ENCODE data around the gene KAZALD1.

Gene KAZALD1

GRCh38 chr10:101035916-101036702, 25.7 kb upstream of the KAZALD1 start:
- no peak for TF ChIP-seq GATA2 (IDR thresholded peaks at IDR 0.05; ENCODE audit: low read depth, low read length)
- no peak for TF ChIP-seq GATA3 (IDR thresholded peaks at IDR 0.05; ENCODE audit: low read depth, low read length)

- TF ChIP-seq GATA3 (IDR thresholded peaks at IDR 0.05; ENCODE audit: low read depth, low read length) (no peak), GATA2 (IDR thresholded peaks at IDR 0.05; ENCODE audit: low read depth, low read length) (no peak)
Observed at GRCh38 chr10:101036726-101037125, 25.1 kb upstream of the KAZALD1 start.

- no peak for TF ChIP-seq GATA2 (IDR thresholded peaks at IDR 0.05; ENCODE audit: low read depth, low read length)
- TF ChIP-seq GATA3 (IDR thresholded peaks at IDR 0.05; ENCODE audit: low read depth, low read length): no peak
Observed at GRCh38 chr10:101038484-101038883, 23.3 kb upstream of the KAZALD1 start.

- TF ChIP-seq GATA2 (IDR thresholded peaks at IDR 0.05; ENCODE audit: low read depth, low read length) (no peak), GATA3 (IDR thresholded peaks at IDR 0.05; ENCODE audit: low read depth, low read length) (no peak)
Observed at GRCh38 chr10:101040061-101040460, 21.7 kb upstream of the KAZALD1 start.

- no peak for TF ChIP-seq GATA2 (IDR thresholded peaks at IDR 0.05; ENCODE audit: low read depth, low read length)
- no peak for TF ChIP-seq GATA3 (IDR thresholded peaks at IDR 0.05; ENCODE audit: low read depth, low read length)
Observed at GRCh38 chr10:101040851-101041250, 20.9 kb upstream of the KAZALD1 start.

GRCh38 chr10:101041252-101041761, 20.5 kb upstream of the KAZALD1 start:
- TF ChIP-seq GATA3 (IDR thresholded peaks at IDR 0.05; ENCODE audit: low read depth, low read length) (no peak), GATA2 (IDR thresholded peaks at IDR 0.05; ENCODE audit: low read depth, low read length) (no peak)

- no peak for TF ChIP-seq GATA3 (IDR thresholded peaks at IDR 0.05; ENCODE audit: low read depth, low read length)
Observed at GRCh38 chr10:101042118-101042517, 19.7 kb upstream of the KAZALD1 start.

- TF ChIP-seq GATA2 (IDR thresholded peaks at IDR 0.05; ENCODE audit: low read depth, low read length) (no peak), GATA3 (IDR thresholded peaks at IDR 0.05; ENCODE audit: low read depth, low read length) (no peak)
Observed at GRCh38 chr10:101042667-101043362, 19.0 kb upstream of the KAZALD1 start.

- TF ChIP-seq GATA3 (IDR thresholded peaks at IDR 0.05; ENCODE audit: low read depth, low read length) (no peak), GATA2 (IDR thresholded peaks at IDR 0.05; ENCODE audit: low read depth, low read length) (no peak)
Observed at GRCh38 chr10:101043363-101043707, 18.5 kb upstream of the KAZALD1 start.

- no peak for TF ChIP-seq GATA2 (IDR thresholded peaks at IDR 0.05; ENCODE audit: low read depth, low read length)
- no peak for TF ChIP-seq GATA3 (IDR thresholded peaks at IDR 0.05; ENCODE audit: low read depth, low read length)
Observed at GRCh38 chr10:101044117-101044516, 17.7 kb upstream of the KAZALD1 start.

GRCh38 chr10:101046332-101047238, 15.2 kb upstream of the KAZALD1 start:
- TF ChIP-seq GATA2 (IDR thresholded peaks at IDR 0.05; ENCODE audit: low read depth, low read length) (no peak), GATA3 (IDR thresholded peaks at IDR 0.05; ENCODE audit: low read depth, low read length) (no peak)

GRCh38 chr10:101047268-101047667, 14.5 kb upstream of the KAZALD1 start:
- TF ChIP-seq GATA2 (IDR thresholded peaks at IDR 0.05; ENCODE audit: low read depth, low read length): no peak
- no peak for TF ChIP-seq GATA3 (IDR thresholded peaks at IDR 0.05; ENCODE audit: low read depth, low read length)

- TF ChIP-seq GATA2 (IDR thresholded peaks at IDR 0.05; ENCODE audit: low read depth, low read length) (no peak), GATA3 (IDR thresholded peaks at IDR 0.05; ENCODE audit: low read depth, low read length) (no peak)
Observed at GRCh38 chr10:101047961-101048892, 13.6 kb upstream of the KAZALD1 start.

Data from SH-SY5Y (cell line).